ENCODE results near the gene SYCE3.

DNA sequence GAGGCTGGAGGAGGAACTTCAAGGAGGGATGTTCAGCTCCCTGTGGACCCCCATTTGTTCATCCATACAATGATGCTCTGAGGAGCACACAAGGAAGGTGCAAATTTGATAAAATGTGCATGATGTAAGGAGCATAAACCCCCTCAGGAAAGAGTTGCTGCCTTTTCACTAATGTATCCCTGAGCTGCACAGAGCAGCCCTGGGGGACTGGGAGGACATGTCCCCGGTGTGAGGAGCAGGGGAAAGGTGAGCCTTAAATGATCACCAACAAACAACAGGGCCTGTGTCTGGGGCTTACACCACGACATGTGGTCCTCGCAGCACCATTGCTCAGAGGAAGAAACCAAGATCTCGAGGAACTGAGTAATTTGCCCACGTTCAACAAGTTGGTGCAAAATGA lies 34.4 kb upstream of the SYCE3 start:
- no peak for TF ChIP-seq SUZ12 (IDR thresholded peaks at IDR 0.05; ENCODE audit: extremely low read depth, insufficient read depth, insufficient read length)
- TF ChIP-seq YY1 (IDR thresholded peaks at IDR 0.05; ENCODE audit: insufficient read depth, insufficient read length), result no peak
- TF ChIP-seq ZNF274 (IDR thresholded peaks at IDR 0.05; ENCODE audit: low read depth, low read length), result no peak

All from NT2/D1 (cell line).